K562 (cell line): ENCODE data around the gene HBP1. TPM values are rescaled to one million over a fixed set of nuclear protein-coding genes. Genes with fewer than 3 reads are reported as not detected.

Experiments
- ATAC-seq: fragments of 200-7000 bp; cut with Tn5 transposase; 3 replicates; pipeline ENCODE4 v1.9.1; 2020; ENCODE audit warnings: moderate library complexity
- BruUV-seq: library from RNA; stranded (reverse); fragments of 400-500 nt; replicated peaks from 2 replicates; lab custom pipeline; 2021; lab: Mats Ljungman, UMichigan
- CTCF ChIA-PET: fragments of 300-600 bp; formaldehyde crosslinking; extraction: SDS; loops from one replicate; lab custom pipeline; 2021; ENCODE audit warnings: low intra/inter-chr PET ratio; lab: Yijun Ruan, JAX
- POLR2A ChIA-PET: fragments of 300-600, 350-650 bp; sonication (Branson Sonifier 250); formaldehyde crosslinking; extraction: SDS; loops from one replicate; lab custom pipeline; 2021; ENCODE audit warnings: antibody characterized with exemption, inconsistent platforms; lab: Yijun Ruan, JAX
- DNase-seq, 4 experiments: peaks; one replicate each; pipeline versions ENCODE4 v3.0.0 to v3.0.0-alpha.2; 2011 to 2018; ENCODE audit warnings: low spot score in 3 of 4, mixed read lengths in 3 of 4; ENCODE audit errors: extremely low read depth in 1 of 4
- FAIRE-seq: peaks from 2 replicates; lab custom pipeline; 2011; peaks lifted over from hg19 to GRCh38; lab: Jason Lieb, UNC
- H2AFZ ChIP-seq: 2 replicates; pipeline ENCODE4 v1.6.0; 2011; ENCODE audit warnings: low read depth, low read length, control low read depth, inconsistent platforms
- H3K27ac ChIP-seq: fragments of 200-600 bp; 3 replicates; pipeline ENCODE4 v1.8.0; 2011; ENCODE audit warnings: low read depth, mild to moderate bottlenecking, control low read depth, inconsistent platforms, low read length, moderate library complexity, mixed read lengths; ENCODE audit errors: extremely low read depth
- H3K27me3 ChIP-seq, 2 experiments: fragments of 300-600 bp in 1 of 2; 2 replicates in 1 of 2; 3 replicates in 1 of 2; pipeline versions ENCODE4 v1.6.0 to v1.8.0; 2011; ENCODE audit warnings: inconsistent platforms in 2 of 2, low read length in 2 of 2, mild to moderate bottlenecking in 1 of 2, mixed read lengths in 1 of 2, moderate library complexity in 1 of 2; ENCODE audit not compliant: control insufficient read depth in 2 of 2, insufficient read depth in 2 of 2
- H3K36me3 ChIP-seq: fragments of 300-600 bp; 3 replicates; pipeline ENCODE4 v1.8.0; 2011; ENCODE audit warnings: mild to moderate bottlenecking, low read length, inconsistent platforms; ENCODE audit not compliant: control insufficient read depth, insufficient read depth
- H3K4me1 ChIP-seq, 2 experiments: fragments of 200-600 bp in 1 of 2; replicated peaks in 1 of 2; 2 replicates in 1 of 2; 3 replicates in 1 of 2; pipeline versions ENCODE4 v1.5.1 to v1.8.0; 2011; ENCODE audit warnings: inconsistent platforms in 2 of 2, low read length in 2 of 2, mild to moderate bottlenecking in 1 of 2, mixed read lengths in 1 of 2, moderate library complexity in 1 of 2; ENCODE audit not compliant: control insufficient read depth in 2 of 2, insufficient read depth in 2 of 2
- H3K4me2 ChIP-seq: 2 replicates; pipeline ENCODE4 v1.6.1; 2011; ENCODE audit warnings: low read length, control low read depth, inconsistent platforms, mixed read lengths; ENCODE audit not compliant: insufficient read depth
- H3K4me3 ChIP-seq: fragments of 200-600 bp; sonication (generic), shearing (Covaris generic); 2 replicates; pipeline ENCODE4 v1.5.1; 2016; ENCODE audit warnings: control low read depth, inconsistent platforms
- H3K79me2 ChIP-seq: fragments of 200-600 bp; 3 replicates; pipeline ENCODE4 v1.8.0; 2011; ENCODE audit warnings: low read length, inconsistent platforms; ENCODE audit not compliant: control insufficient read depth, insufficient read depth
- H3K9ac ChIP-seq, 2 experiments: 2 replicates each; pipeline versions ENCODE4 v1.6.0 to v1.6.1; 2011; ENCODE audit warnings: low read depth in 2 of 2, low read length in 2 of 2, control low read depth in 1 of 2, inconsistent platforms in 1 of 2, mild to moderate bottlenecking in 1 of 2, mixed read lengths in 1 of 2; ENCODE audit not compliant: insufficient read depth in 1 of 2
- H3K9me1 ChIP-seq: one replicate; pipeline ENCODE4 v1.6.0; 2011; ENCODE audit warnings: inconsistent platforms, mild to moderate bottlenecking, low read length, moderate library complexity; ENCODE audit not compliant: control insufficient read depth, insufficient read depth
- H3K9me3 ChIP-seq: replicated peaks from 2 replicates; pipeline ENCODE4 v1.5.1; 2011; ENCODE audit warnings: low read depth, low read length, inconsistent platforms; ENCODE audit not compliant: control insufficient read depth, insufficient read depth
- H4K20me1 ChIP-seq: replicated peaks from 2 replicates; pipeline ENCODE4 v1.6.1; 2011; ENCODE audit warnings: low read length, inconsistent platforms, mixed read lengths; ENCODE audit not compliant: control insufficient read depth, insufficient read depth
- ATF3 ChIP-seq, 2 experiments: fragments of 450-650 bp in 1 of 2; sonication (generic) in 1 of 2; formaldehyde crosslinking in 1 of 2; IDR thresholded peaks in 1 of 2; conservative IDR thresholded peaks in 1 of 2; 2 replicates each; pipeline versions ENCODE4 v1.6.1 to v1.8.1; 2016 to 2023; ENCODE audit warnings: mild to moderate bottlenecking in 2 of 2, moderate library complexity in 2 of 2, inconsistent platforms in 1 of 2, missing genetic modification reagents in 1 of 2
- HNRNPH1 ChIP-seq: fragments of 200-400 bp; formaldehyde crosslinking; optimal IDR thresholded peaks from 2 replicates; pipeline ENCODE3; 2017; ENCODE audit warnings: low read depth, mild to moderate bottlenecking, low read length, moderate library complexity
- KDM5B ChIP-seq: fragments of 200-600 bp; sonication (generic); IDR thresholded peaks from 2 replicates; pipeline ENCODE4 v1.6.1; 2012; ENCODE audit warnings: low read depth, mild to moderate bottlenecking, moderate library complexity, low read length, control low read depth, inconsistent platforms; ENCODE audit not compliant: insufficient replicate concordance
- KLF16 ChIP-seq: IDR thresholded peaks from 2 replicates; pipeline ENCODE4 v1.6.1; 2016; ENCODE audit warnings: antibody characterized with exemption
- MAFG ChIP-seq: fragments of 450-650 bp; conservative IDR thresholded peaks from 2 replicates; pipeline ENCODE4 v1.6.1; 2016; ENCODE audit warnings: missing genetic modification characterization, missing compliant biosample characterization
- NR2C2 ChIP-seq, 2 experiments: fragments of 200-800 bp in 1 of 2; sonication (Bioruptor generic) in 1 of 2; sonication (generic) in 1 of 2; formaldehyde crosslinking in 1 of 2; IDR thresholded peaks; 2 replicates each; pipeline versions ENCODE4 v1.6.1 to v1.8.0; 2016 to 2022; ENCODE audit warnings: mild to moderate bottlenecking in 1 of 2, missing compliant biosample characterization in 1 of 2, missing genetic modification characterization in 1 of 2, missing genetic modification reagents in 1 of 2
- PTBP1 ChIP-seq: fragments of 200-400 bp; formaldehyde crosslinking; IDR thresholded peaks from 2 replicates; pipeline ENCODE4 v1.6.1; 2017; ENCODE audit warnings: low read depth, low read length
- TAF1 ChIP-seq: IDR thresholded peaks from 2 replicates; pipeline ENCODE4 v1.6.1; 2011; ENCODE audit warnings: mild to moderate bottlenecking, low read length, moderate library complexity; ENCODE audit not compliant: insufficient read depth, control insufficient read depth, severe bottlenecking; ENCODE audit errors: extremely low read depth
- WGBS: fragments of 100-300 bp; shearing (Covaris generic); methylation state at CpG from one replicate; pipeline ENCODE4 v1.1.6; 2016; ENCODE audit warnings: low coverage, mixed read lengths; ENCODE audit not compliant: insufficient coverage; ENCODE audit errors: missing lambda C conversion rate; 5-methylcytosine and 5-hydroxymethylcytosine counted together
- in situ Hi-C: fragments of 300-500 bp; cut with MboI; formaldehyde crosslinking; loops from 4 replicates; pipeline ENCODE4 v1.15.0; 2018; ENCODE audit warnings: inconsistent platforms, mixed read lengths
- intact Hi-C: fragments of 100-400 bp; cut with micrococcal nuclease; formaldehyde crosslinking; loops from 2 replicates; pipeline ENCODE4 v1.14.2; 2022
- polyA plus RNA-seq, 8 experiments: library from polyadenylated mRNA; depleted of rRNA in 4 of 8; stranded (reverse) in 5 of 8; unstranded in 3 of 8; fragments of >200 nt; fragmentation: Nextera tagmentation in 2 of 8; fragmentation: Illumina TruSeq in 1 of 8; extraction: Ambion mirVana in 2 of 8; extraction: Trizol in 1 of 8; gene quantifications; 2 replicates each; pipeline versions ENCODE4 v1.2.1 to v1.2.3, GENCODE V29; 2011 to 2014; ENCODE audit warnings: inconsistent platforms in 1 of 8, missing spikeins in 1 of 8
- total RNA-seq, 7 experiments: library from RNA; depleted of rRNA in 6 of 7; stranded (reverse); fragments of >200 nt in 6 of 7; fragmentation: Illumina TruSeq in 2 of 7; extraction: Trizol in 2 of 7; gene quantifications; 2 replicates each; pipeline versions ENCODE4 v1.2.1 to v1.2.3, GENCODE V29; 2011 to 2021; ENCODE audit warnings: low replicate concordance in 1 of 7

The HBP1 gene
- total and polyA plus RNA-seq, 9 of the 15 experiments (the other 6 are each of a cell fraction or from before 2014, with no cell fraction given) = 18.7 to 59.9 (median 27.0) TPM

- TF ChIP-seq HNRNPH1 = no peak
These were observed 7.4 kb upstream of the HBP1 start (continued) for GRCh38 chr7:107161415-107161814.

GRCh38 chr7:107162475-107162874 lies 6.3 kb upstream of the HBP1 start:
- H3K9ac ChIP-seq = no peak overlapping the region
- ATAC-seq (no peak), DNase-seq (no peak)
- in situ Hi-C loops = no loop called here
- H3K27ac ChIP-seq = no peak overlapping the region
- H2AFZ ChIP-seq = no peak overlapping the region
- 66% methylated on average over 5 of the region's 5 CpGs for whole genome bisulfite sequencing
- intact Hi-C loops = no loop called here
- no TSS peak for BruUV-seq
- H3K4me3 ChIP-seq = no peak overlapping the region
- no peak overlapping the region for H3K4me2 ChIP-seq
- TF ChIP-seq NR2C2 (CRISPR knock-in tag; IDR thresholded peaks at IDR 0.05) = no peak
- no peak for TF ChIP-seq NR2C2 (tag; IDR thresholded peaks at IDR 0.05)
- TF ChIP-seq PTBP1 = no peak
- TF ChIP-seq TAF1 = no peak
- TF ChIP-seq ATF3 (IDR thresholded peaks at IDR 0.05) = 0 out of 2 replicates have a peak, but pooled peaks have one; percentile 50
- no peak for TF ChIP-seq ATF3 (CRISPR knock-in tag; conservative IDR thresholded peaks at IDR 0.05)
- no peak for TF ChIP-seq KDM5B
- TF ChIP-seq KLF16 = no peak
- no peak for TF ChIP-seq MAFG (tag)
- TF ChIP-seq, all 486 proteins: peak for 1
- ChIA-PET CTCF (no interaction called here), POLR2A (interaction anchor here (1.0 to 1.5 kb wide), 2 partner anchors 10 to 14 kb away, joined by 3 read pairs; no protein-coding TSS in a partner anchor)
- Histone ChIP-seq H4K20me1 (no peaks in the 10 kb centered on the region), H3K9me3 (no peaks in the 10 kb centered on the region), H3K9me1 (no peaks in the 10 kb centered on the region), H3K36me3 (peaks cover 43% of the 10 kb centered on the region), H3K4me1 (peaks cover 5 to 16% of the 10 kb centered on the region in 2 experiments; a peak in 4 of 5 replicates), H3K79me2 (no peaks in the 10 kb centered on the region), H3K27me3 (no peaks in the 10 kb centered on the region)
- FAIRE-seq = no peak
